ENCODE results near the gene RER1. TPM values are rescaled to one million over a fixed set of nuclear protein-coding genes. Genes with fewer than 3 reads are reported as not detected.

RER1 gene
- total RNA-seq, 4 donors from 2014 or later, result 56.4 to 76.8 (median 66.8) TPM

DNA sequence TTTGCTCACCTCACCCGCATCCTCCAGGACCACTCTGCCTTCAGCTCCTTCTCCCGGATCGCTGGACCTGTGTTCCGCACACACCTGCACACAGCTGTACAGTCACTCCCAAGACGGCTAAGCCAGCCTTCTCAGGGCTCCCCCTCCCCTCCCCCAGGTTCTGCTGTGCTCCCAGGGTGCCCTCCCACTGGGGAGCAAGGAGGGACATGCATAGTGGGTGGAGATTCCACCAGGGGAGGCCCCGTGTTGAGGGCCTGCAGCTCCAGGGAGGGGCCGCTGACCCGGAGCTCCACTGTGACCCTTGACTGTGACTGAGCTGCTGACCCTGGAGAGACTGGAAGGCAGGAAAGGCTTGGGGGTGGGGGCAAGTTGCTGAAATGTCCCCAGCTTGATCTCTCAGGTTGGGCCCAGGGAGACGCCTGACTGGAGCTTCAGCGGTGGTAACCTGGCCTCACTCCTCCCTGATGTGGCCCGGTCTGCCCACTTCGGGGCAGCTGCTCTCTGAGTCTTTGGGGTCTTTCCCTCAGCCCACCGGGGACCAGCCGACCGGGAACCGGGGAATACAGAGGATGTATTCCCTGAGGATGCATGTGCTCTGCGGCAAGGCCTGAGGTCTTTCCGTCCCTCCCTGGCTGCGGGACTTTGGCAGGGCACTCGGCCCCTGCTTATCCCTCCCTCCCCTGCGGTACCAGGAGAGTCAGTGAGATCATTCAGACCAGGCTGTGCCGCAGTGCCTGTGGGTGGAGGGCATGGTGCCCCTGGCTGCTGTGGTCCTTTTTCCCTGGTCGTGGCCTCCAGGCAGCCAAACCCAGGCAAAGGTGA is 55.8 kb downstream of the RER1 start:
- H3K9me3 ChIP-seq, result no peaks in the 10 kb centered on the region
- no peaks in the 10 kb centered on the region for H3K36me3 ChIP-seq
- H3K27me3 ChIP-seq, result peaks cover 0 to 82% of the 10 kb centered on the region in 2 donors
- 51 to 61% methylated on average over 11 to 22 of the region's 23 CpGs for whole genome bisulfite sequencing, 2 donors
- TF ChIP-seq, protein P1, sequence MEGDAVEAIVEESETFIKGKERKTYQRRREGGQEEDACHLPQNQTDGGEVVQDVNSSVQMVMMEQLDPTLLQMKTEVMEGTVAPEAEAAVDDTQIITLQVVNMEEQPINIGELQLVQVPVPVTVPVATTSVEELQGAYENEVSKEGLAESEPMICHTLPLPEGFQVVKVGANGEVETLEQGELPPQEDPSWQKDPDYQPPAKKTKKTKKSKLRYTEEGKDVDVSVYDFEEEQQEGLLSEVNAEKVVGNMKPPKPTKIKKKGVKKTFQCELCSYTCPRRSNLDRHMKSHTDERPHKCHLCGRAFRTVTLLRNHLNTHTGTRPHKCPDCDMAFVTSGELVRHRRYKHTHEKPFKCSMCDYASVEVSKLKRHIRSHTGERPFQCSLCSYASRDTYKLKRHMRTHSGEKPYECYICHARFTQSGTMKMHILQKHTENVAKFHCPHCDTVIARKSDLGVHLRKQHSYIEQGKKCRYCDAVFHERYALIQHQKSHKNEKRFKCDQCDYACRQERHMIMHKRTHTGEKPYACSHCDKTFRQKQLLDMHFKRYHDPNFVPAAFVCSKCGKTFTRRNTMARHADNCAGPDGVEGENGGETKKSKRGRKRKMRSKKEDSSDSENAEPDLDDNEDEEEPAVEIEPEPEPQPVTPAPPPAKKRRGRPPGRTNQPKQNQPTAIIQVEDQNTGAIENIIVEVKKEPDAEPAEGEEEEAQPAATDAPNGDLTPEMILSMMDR (IDR thresholded peaks at IDR 0.05), result no peak
- no peak for TF ChIP-seq EP300 (IDR thresholded peaks at IDR 0.05)
- TF ChIP-seq POLR2A (IDR thresholded peaks at IDR 0.05), result no peak
- no peak overlapping the region for H3K27ac ChIP-seq
- DNase-seq (ENCODE audit: low spot score in 2 of 2), result no peak
- peaks cover 0 to 6% (median 0%) of the 10 kb centered on the region in 4 donors for H3K4me1 ChIP-seq
- no peak overlapping the region for H3K4me3 ChIP-seq

DNA sequence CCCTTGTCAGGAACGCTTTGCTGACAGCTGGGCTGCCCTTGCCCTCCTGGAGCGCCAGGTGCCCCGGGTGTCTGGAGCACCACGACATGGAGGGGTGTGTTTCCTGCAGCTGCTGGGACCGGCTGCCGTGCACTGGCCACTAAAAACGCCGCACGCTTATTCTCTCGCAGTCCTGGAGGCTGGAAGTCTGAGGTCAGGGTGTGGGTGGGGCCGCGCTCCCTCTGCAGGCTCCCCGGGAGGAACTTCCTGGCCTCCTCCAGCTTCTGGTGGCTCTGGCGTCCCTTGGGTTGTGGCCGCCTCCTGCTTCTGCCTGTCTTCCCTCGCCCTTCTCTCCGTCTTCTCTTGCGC is 56.4 kb downstream of the RER1 start:
- peaks cover 0 to 4% (median 0%) of the 10 kb centered on the region in 4 donors for H3K4me1 ChIP-seq
- H3K4me3 ChIP-seq, result no peak overlapping the region
- H3K9me3 ChIP-seq, result no peaks in the 10 kb centered on the region
- no peak for DNase-seq (ENCODE audit: low spot score in 2 of 2)
- no peak overlapping the region for H3K27ac ChIP-seq
- 40 to 53% methylated on average over 17 to 18 of the region's 18 CpGs for WGBS, 2 donors
- H3K36me3 ChIP-seq, result no peaks in the 10 kb centered on the region
- peaks cover 0 to 82% of the 10 kb centered on the region in 2 donors for H3K27me3 ChIP-seq
- TF ChIP-seq EP300 (IDR thresholded peaks at IDR 0.05), result no peak
- TF ChIP-seq POLR2A (IDR thresholded peaks at IDR 0.05), result no peak
- TF ChIP-seq, protein P1 (IDR thresholded peaks at IDR 0.05), result no peak

DNA sequence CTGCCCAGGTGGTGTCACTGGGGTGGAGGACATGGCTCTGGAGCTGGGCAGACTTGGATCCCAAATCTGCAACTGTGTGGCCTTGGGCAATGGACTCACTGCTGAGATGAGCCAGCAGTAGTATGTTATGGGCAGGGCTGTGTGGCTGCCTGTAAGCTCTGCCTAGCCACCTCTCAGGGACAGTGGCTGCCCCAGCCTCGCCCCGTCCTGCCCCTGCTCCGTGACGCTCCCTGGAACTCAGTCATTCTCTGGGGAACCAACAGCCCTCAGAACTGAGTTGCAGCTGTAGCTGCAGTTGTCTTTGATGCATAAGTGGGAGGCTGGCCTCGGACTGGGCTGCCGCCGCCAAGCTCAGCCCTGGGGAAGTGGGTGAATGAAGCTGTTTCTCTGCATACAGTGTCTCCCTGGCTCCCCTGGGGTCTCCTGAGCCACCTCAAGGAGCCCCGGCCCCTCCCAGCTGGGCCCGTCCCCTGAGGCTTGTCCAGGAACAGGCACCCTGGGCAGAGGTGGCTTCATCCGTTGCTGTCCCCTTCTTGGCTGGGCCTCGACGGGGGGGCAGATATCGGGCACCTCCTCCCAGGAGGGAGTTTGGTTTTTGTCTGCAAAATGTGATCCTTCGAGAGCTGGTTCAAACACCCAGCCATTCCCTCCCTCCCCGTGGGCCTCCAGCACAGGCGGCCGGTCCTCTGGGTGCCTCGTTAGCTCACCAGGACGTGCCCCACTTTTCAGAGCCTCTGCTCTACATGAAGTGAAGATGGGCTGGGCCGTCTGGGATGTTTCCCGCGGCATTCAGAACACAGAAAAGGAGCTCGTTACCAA is 58.2 kb downstream of the RER1 start:
- 54 to 56% methylated on average over 17 to 19 of the region's 23 CpGs for WGBS, 2 donors
- H3K36me3 ChIP-seq, result no peaks in the 10 kb centered on the region
- H3K9me3 ChIP-seq, result no peaks in the 10 kb centered on the region
- no peak for DNase-seq (ENCODE audit: low spot score in 2 of 2)
- H3K4me3 ChIP-seq, result no peak overlapping the region
- no peaks in the 10 kb centered on the region for H3K4me1 ChIP-seq
- H3K27me3 ChIP-seq, result peaks cover 0 to 87% of the 10 kb centered on the region in 2 donors
- H3K27ac ChIP-seq, result no peak overlapping the region
- TF ChIP-seq, protein P1 (IDR thresholded peaks at IDR 0.05), result no peak
- TF ChIP-seq EP300 (IDR thresholded peaks at IDR 0.05), result no peak
- no peak for TF ChIP-seq POLR2A (IDR thresholded peaks at IDR 0.05)

DNA sequence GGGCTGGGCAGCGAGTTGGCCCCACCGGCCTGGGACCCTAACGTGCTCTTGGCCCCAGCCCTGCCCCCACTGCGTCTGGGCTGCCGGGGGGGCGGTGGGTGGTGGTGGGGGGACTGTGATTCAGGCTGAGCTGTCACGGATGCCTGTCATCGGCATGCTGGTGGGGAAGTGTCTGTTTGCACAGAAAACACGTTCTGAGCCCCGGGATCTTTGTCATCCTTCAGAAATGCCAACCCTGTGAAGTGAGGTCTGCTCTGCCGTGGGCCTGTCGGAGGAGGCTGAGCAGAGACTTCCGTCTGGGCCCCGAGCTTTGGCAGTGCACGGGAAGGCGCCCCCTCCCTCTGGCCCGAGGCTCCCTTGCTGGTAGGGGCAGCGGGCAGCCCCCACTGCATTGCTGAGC is 60.1 kb downstream of the RER1 start:
- H3K4me1 ChIP-seq, result no peaks in the 10 kb centered on the region
- H3K9me3 ChIP-seq, result no peaks in the 10 kb centered on the region
- no peak overlapping the region for H3K4me3 ChIP-seq
- no peaks in the 10 kb centered on the region for H3K36me3 ChIP-seq
- H3K27ac ChIP-seq, result no peak overlapping the region
- no peak for DNase-seq (ENCODE audit: low spot score in 2 of 2)
- H3K27me3 ChIP-seq, result peaks cover 0 to 85% of the 10 kb centered on the region in 2 donors
- TF ChIP-seq POLR2A (IDR thresholded peaks at IDR 0.05) (no peak), EP300 (IDR thresholded peaks at IDR 0.05) (no peak)
- TF ChIP-seq, protein P1 (IDR thresholded peaks at IDR 0.05), result no peak
- 25 to 40% methylated on average over 3 to 10 of the region's 18 CpGs for WGBS, 2 donors
